Measurements from ENCODE around the gene MS4A2.

MS4A2 gene

DNA sequence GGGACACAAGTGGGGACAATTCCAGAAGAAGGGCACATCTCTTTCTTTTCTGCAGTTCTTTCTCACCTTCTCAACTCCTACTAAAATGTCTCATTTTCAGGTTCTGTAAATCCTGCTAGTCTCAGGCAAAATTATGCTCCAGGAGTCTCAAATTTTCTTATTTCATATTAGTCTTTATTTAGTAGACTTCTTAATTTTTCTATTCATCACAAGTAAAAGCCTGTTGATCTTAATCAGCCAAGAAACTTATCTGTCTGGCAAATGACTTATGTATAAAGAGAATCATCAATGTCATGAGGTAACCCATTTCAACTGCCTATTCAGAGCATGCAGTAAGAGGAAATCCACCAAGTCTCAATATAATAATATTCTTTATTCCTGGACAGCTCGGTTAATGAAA, at the start of gene MS4A2:
Gene MS4A2 (plus strand): TSS at position 301 of the 400 bp plus-strand sequence. CDS start 102 bp downstream, outside the sequence.
- TF ChIP-seq, protein P1, sequence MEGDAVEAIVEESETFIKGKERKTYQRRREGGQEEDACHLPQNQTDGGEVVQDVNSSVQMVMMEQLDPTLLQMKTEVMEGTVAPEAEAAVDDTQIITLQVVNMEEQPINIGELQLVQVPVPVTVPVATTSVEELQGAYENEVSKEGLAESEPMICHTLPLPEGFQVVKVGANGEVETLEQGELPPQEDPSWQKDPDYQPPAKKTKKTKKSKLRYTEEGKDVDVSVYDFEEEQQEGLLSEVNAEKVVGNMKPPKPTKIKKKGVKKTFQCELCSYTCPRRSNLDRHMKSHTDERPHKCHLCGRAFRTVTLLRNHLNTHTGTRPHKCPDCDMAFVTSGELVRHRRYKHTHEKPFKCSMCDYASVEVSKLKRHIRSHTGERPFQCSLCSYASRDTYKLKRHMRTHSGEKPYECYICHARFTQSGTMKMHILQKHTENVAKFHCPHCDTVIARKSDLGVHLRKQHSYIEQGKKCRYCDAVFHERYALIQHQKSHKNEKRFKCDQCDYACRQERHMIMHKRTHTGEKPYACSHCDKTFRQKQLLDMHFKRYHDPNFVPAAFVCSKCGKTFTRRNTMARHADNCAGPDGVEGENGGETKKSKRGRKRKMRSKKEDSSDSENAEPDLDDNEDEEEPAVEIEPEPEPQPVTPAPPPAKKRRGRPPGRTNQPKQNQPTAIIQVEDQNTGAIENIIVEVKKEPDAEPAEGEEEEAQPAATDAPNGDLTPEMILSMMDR (IDR thresholded peaks at IDR 0.05) = no peak

DNA sequence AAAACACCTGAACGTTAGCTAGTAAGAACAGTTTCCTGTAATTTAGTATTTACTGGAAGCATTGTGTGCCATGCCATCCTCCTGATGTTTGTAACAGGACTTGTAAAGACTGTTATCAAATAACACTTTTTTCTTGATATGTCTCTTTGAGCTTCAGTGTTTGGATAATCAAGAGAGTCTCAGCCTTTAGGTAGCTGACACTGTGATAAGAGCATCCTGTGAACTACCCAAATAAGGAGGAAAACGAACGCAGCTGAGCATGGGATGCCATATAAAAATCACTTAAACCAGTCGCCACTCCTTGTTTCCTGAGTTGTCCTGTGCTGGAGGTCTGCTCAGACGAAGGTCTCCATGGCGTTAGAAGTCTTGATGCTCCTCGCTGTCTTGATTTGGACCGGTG, 48.4 kb upstream of the MS4A2 start, which contains the start of gene OOSP2:
Gene OOSP2 (plus strand): TSS at position 301 of the 400 bp plus-strand sequence. CDS start 51 bp downstream, at position 352.
- TF ChIP-seq, protein P1 (IDR thresholded peaks at IDR 0.05) = no peak

DNA sequence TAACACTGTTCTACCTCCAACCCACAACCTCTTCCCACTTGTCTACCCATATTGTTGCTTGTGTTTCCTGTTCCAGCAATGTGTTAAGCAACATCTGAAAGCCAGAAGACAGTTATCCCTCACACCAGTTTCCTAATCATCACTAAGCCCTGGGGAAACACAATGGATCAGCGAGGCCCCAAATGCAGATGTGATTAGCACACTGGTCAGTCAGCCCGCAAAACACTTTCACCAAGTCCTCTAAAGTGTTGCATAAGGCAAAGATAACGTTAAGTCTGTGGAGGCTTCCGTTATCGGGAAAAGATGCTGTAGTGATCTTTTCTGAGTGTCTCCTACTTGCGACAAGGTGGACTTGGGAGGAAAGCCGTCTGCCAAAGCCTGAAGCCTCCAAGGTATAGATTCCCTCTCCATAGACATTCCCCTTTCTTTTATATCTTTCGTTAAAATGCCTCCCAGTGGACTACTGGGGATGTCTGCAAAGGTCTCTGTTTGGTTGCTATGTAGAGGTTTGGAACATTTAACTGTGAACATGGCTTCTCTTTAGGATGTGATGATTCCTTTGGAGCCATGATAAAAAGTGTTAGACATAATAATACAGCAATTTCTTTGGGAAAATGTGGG, 32.0 kb upstream of the MS4A2 start, which contains the start of gene MS4A3:
Gene MS4A3 (plus strand): TSS at position 317 of the 621 bp plus-strand sequence. CDS start 4,496 bp downstream, outside the sequence.
- TF ChIP-seq, protein P1 (IDR thresholded peaks at IDR 0.05) = no peak

DNA sequence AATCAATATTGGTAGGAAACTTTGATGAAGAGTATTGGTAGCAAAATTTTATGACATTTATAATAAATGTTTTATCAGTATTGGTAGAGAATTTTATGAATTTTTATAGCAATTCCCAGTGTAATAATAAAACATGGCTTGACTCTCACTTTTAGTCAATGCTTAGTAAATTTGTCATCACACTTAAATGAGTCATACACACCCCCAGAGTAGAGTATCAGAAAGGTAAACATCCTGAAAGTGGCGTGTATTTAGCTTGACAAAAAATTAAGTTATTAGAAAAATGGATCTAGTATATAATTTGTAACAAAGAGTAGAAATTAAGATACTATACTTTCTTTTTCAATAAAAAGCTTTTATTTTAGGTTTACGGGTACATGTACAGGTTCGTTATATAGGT, 29.4 kb upstream of the MS4A2 start:
- TF ChIP-seq, protein P1 (IDR thresholded peaks at IDR 0.05) = no peak

DNA sequence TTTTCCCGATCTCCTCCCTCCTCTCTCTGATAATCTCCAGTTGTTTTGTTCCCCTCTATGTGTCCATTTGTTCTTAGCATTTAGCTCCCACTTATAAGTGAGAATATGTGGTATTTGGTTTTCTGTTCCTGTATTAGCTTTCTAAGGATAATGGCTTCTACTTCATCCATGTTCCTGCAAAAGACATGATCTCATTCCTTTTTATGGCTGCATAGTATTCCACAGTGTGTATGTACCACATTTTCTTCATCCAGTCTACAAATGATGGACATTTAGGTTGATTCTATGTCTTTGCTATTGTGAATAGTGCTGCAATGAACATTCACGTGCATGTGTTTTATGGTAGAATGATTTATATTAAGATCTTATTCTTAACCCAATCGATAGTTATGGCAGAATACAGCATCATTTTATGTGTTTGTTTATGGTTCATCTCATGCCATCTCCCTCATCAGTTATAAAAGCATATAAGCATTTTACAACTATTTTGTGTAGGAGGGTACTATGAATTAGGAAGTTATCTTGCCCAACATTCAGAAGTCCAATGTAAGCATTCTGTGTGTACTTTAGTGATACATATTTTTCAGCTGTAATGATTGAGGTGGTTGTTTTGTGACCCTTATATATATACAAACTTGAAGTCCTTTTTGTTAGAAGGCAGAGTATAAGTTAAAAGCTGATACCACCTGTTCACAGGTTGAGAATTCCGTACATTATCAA, 28.8 kb upstream of the MS4A2 start:
- TF ChIP-seq, protein P1 (IDR thresholded peaks at IDR 0.05) = no peak

DNA sequence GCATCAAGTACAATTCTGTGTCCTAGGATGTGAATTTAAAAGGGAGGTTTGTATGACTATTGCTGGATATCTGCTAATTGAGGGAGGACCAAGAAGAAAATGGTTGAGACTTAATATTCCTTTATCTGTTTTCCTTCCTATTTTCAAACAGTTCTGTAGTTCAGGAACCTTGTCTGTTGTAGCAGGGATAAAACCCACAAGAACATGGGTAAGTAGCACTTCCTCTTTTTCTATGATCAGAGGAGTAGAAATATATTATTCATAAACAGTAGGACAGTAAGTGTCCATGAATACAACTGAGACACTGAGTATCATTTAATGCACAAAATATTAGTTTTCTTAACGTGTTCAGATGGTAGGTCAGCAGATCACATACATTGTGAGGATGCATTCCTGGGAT, 24.4 kb upstream of the MS4A2 start:
- TF ChIP-seq, protein P1 (IDR thresholded peaks at IDR 0.05) = no peak

DNA sequence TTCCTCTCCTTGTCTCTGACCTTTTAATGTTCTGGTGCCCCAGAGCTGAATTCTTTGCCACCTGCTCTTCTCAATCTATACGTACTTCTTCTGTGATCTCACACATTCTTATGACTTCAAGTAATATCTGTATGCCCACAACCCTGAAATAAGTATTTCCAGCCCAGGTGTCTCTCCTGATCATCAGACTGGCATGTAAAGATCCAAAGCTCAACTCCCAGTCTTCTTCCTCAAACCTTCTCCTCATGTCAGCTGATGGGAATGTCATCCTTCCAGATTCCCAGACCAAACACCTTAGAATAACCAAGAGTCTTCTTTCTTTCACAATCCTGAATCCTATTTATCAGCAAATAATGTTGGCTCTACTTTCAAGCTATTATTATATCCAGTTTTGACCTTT, 22.7 kb upstream of the MS4A2 start:
- TF ChIP-seq, protein P1 (IDR thresholded peaks at IDR 0.05) = no peak

Measured in LNCAP (cell line).